Epidermal melanocyte (primary cell): ENCODE data around the gene ALDH18A1.
"Not testable (repeated sequence)": the region's sequence is repeated elsewhere in the genome, so short reads cannot be mapped to it uniquely, and the experiment has no call there.

Experiments
- DNase-seq: peaks from one replicate; pipeline ENCODE4 v3.0.0; 2011; ENCODE audit warnings: low spot score; ENCODE audit not compliant: insufficient read length

ALDH18A1 gene

DNA sequence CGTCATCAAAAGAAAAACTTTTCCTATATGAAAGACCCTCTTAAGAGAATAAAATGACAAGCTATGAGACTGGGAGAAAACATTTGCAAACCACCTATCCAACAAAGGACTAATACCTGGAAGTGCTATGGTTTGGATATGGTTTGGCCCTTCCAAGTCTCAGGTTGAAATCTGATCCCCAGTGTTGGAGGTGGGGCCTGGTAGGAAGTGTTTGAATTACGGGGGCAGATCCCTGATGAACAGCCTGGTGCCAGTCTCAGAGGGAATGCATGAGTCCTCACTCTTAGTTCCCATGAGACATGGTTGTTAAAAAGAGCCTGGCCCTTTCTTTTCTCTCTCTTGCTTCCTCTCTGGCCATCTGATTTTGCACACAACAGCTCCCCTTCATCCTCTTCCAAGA, 6.3 kb downstream of the ALDH18A1 start:
- DNase-seq = no peak

DNA sequence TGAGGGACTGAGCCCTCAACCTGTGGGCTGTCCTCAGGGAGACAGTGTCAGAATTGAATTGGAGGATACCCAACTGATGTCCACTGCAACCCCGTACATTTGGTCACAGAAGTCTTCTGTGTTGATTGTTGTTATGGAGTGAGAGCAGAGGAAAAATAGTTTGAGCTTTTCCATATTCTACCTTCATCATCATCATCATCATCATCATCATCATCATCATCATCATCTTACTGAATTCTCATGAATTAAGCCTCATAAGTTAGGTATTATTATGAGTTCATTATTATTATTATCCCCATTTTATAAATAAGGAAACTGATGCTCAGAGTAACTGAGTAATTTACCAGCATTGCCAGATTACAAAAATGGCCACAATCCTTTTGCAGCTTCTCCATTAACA, 8.4 kb downstream of the ALDH18A1 start:
- DNase-seq = no peak

DNA sequence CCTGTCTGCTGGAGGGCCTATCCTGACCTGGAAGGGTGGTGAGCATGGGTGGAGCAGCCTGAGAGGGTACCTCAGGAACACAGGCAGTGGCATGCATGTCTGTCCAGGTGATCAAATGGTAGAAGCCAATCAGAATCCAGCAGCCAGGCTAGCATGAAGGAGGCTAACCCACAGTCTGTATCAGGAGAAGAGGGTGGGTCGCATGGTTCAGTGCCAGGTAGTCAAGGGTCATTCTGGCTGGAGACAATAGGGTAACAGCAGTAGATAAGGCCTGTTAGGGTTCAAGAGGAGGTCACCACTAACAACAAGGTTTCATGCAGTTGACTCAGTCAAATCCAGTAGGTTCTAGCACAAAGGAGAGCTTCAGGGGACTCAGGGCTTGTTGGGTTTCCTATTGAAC, 10.4 kb downstream of the ALDH18A1 start:
- no peak for DNase-seq

DNA sequence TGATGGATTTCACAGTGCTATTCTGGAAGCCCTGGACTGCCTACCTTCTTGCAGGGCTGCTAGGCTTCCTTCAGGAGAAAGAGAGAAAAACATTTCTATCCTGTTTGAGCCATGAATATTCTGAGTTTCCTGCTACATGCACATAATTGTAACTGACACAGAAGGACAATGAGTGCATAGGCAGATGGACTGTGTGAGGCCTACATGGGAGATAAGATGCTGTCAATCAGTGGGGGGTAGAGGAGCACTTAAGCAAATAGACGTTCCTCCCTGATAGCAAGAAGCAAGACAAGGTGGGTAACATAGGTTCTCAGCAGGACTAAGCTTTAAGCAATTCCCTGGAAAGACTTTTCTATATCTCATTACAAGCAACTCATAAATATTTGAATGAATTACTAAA, 11.6 kb downstream of the ALDH18A1 start:
- no peak for DNase-seq

DNA sequence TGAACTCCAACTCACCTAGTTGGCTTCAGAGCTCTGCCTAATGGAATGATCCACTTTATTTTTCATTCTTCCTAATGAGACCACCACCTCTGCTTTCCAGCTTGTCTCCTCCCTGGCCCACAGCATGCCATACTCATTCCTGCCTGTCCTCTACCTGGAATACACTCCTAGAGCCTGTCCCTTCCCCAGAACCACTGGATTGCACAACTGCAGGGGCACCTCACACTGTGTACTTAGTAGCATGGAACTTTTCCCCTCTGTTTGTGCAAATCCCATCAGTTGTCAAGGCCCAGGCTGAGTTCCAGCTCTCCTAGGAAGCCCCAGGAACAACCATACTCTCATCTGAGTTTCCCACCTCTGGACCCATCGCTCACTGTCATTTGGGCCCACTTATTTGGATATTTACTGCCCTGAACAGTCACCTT, 15.6 kb downstream of the ALDH18A1 start:
- no peak for DNase-seq

DNA sequence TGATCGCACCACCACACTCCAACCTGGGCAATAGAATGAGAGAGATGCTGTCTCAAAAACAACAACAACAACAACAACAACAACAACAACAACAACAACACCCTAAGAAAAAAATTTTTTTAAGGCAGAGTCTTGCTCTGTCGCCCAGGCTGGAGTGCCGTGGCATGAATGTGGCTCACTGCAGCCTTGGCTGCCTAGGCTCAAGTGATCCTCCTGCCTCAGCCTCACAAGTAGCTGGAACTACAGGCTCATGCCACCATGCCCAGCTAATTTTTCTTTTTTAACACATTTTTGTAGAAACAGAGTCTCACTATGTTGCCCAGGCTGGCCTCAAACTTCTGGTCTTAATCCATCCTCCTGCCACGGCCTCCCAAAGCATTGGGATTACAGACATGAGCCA, 18.6 kb downstream of the ALDH18A1 start:
- no peak for DNase-seq

DNA sequence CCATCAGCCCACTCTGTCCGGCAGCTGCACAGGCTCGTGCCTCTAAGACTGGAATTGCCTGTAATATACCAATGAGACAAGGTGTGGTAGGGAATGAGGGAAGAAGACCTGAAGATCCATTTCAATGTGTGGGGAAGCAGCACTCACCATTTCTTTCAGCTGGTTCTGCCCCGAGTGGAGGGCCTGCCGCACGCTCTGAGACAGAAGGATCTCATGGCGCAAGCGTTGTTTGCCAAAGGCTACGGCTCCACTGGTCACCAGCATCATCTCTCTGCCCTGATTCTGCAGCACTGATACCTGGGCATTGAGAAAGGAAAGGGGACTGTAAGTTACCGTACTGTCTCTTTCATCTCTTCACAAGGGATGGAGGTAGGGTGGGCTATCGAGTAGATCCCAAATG, 19.4 kb downstream of the ALDH18A1 start:
- DNase-seq = no peak

DNA sequence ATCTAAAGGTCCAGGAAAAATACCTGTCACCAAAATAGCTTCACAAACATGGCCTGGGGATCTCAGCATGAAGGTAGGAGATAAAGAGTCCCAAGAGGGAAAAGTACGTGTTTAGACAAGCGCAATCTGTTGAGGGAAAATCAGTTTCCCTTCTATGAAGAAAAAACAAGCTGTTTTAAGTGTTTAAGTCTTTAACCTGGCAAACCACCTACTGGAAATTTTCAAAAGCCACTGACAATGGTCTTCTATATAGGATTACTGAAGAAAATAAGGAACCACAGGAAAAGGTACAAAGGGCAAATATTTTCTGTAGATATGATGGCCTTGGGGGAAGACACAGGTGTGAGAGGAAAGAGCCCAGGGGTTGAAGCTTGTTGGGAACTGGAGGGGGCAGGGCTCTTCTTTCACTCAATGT, 21.2 kb downstream of the ALDH18A1 start:
- no peak for DNase-seq

DNA sequence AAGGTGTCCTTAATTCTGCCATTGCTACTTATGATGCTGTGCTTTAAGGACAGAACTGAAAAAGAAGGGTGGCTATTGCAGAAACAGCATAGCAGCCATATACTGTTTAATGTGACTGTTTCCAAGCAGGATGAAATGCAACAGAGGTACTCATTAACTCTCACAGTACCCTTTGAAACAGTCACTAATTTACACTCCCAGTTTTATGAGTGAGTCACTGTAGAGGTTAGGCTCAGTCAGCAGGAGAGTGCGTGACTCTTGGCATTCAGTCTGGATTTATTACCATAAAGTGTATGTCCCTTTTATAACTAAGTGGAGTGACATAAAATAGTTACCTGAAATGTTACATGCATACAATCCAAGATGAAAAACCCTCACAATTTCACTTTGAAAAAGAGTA, 27.7 kb downstream of the ALDH18A1 start:
- DNase-seq = no peak

DNA sequence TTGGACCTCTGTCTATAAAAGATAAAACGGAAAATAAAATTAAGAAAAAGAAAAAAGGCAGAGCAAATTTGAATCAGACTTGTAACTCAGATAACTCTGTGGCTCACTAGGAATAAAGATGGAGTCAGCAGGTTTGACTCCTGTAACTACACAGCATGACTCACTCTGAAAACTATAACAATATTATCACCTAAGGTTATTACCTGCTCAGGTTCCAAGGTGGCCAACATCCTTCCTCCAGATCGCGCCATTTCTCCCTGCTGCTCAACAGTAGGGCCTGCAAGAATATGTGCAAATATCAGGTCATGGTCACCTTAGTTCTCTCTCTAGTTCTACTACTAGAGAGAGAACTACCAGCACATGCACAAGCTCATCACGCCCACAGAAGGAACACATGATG, 30.0 kb downstream of the ALDH18A1 start:
- no peak for DNase-seq

DNA sequence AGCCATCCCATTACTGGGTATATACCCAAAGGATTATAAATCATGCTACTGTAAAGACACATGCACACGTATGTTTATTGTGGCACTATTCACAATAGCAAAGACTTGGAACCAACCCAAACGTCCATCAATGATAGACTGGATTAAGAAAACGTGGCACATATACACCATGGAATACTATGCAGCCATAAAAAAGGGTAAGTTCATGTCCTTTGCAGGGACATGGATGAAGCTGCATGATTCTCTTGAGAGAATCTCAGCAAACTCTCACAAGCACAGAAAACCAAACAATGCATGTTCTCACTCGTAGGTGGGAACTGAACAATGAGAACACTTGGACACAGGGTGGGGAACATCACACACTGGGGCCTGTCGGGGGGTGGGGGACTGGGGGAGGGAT, 36.1 kb downstream of the ALDH18A1 start:
- DNase-seq = not testable (repeated sequence)

DNA sequence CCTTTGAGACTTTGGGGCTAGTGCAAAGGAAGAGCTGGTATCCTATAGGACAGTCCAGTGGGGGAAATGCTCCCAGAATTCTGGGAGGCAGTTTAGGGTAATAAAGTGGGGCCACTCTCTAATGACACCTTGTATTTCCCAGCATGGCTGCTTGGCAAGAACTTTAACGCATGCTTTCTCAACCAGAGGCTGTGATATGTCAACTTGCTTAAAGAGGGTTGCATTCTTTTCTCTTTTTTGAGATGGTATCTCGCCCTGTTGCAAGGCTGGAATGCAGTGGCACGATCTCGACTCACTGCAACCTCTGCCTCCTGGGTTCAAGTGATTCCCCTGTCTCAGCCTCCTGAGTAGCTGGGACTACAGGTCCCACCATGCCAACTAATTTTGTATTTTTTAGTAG, 38.4 kb downstream of the ALDH18A1 start:
- no peak for DNase-seq

DNA sequence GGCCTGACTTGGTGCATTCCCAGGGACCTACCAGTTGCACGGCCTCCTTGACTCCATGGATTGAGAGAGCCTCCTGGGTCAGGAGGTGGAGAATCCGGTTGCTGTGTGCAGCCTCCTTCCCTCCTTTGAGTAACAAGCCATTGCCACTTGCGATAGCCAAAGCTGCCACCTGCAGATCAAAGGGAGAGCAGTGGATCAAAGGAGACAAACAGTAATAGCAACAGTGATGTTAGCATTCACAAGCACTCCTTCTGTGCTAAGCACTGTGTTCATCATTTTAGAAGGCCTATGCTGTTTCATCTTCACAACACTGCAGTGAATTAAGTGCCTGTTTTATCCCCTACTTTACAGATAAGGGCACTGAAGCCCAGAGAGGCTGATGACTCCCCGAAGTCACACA, 40.1 kb downstream of the ALDH18A1 start:
- DNase-seq = no peak

DNA sequence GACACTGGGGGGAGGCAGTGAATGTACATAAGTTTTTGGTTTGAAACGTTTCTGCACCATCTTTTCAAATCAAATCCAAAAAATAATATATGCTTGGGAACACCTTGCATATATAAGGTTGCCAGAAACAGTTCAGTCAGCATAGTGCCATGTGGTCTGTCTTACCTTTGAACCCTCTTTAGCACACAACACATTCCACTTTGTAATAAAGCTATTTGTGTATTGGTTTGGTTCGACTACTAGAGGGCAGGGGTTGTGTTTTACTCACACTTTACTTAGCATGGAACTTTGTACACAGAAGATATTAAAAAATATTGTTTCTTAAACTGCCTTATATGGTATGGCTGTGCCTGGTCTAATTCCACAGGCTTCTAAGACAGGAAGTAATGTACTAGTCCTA, 43.2 kb downstream of the ALDH18A1 start:
- no peak for DNase-seq

DNA sequence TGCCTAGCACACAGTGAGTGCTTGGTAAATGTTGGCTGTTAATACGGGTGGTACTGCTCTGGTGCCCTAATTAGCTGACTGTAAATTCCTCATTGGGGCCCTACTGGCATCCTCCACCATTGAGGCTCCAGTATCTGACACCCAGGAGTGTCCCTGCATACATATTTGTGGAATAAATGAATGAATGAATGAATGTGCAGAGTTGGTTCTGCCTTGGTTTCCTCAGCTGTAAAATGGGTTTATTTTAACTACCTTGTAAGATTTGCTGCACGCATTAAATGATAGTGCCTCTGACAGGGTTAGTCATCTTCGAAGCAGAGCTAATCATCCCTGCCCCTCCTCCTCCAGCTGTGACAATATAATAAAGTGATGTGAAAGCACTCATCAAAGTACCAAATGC, 45.8 kb downstream of the ALDH18A1 start:
- DNase-seq = no peak

DNA sequence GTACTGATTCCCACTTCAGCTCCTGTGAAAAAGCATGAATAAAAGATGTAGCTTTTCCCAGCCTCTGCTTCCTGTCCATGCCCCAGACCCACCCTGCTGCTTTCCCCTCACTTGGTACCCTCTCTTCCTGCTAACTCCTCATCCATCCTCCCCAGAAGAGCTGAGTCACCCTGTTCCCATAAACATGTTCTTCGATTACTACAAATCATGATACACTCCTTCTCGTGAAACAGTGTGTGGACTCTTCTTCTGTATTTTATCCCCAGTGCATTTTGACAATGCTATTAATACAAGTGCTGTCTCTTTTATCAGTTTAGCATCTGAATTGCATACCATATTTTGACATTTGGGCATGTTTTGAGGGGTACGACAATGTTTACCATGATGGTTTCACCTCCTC, 49.6 kb downstream of the ALDH18A1 start:
- no peak for DNase-seq

DNA sequence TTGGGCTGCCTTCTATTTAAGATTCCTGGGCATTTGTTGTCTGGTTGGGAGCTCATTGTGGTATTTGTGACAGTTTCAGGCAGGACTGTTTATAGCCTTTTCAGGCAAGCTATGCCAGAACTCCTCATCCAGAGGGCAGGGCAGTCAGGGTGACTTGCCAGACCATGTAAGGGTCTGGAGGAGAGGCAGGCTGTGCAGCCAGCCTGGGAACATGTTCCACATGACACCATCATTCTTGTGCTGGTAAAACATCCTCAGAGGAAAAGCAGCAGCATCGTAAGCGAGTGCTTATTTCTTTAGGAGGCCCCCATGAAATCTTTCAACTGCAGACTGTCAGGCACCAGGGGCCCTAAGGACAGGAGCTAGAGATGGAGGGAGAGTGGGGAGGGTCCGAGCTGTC, 51.3 kb downstream of the ALDH18A1 start:
- DNase-seq = no peak

DNA sequence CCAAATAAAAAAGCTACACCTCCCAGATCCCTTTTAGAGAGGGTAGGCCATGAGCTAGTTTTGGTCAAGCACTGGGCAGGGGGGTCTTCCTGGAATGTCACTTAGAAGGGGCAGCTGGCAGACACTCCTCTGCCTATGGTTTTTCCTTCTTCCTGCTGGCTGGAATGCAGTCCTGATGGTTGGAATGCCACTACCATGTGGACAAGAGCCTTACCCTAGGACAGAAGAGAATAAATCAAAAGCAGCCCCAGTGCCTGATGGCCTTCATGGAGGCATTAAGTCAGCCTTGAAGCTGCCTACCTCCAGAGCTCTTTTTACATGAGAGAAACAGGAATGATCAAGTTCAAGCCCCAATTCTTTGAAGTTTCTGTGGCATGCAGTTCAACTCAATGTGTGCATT, 51.9 kb downstream of the ALDH18A1 start:
- DNase-seq = no peak

DNA sequence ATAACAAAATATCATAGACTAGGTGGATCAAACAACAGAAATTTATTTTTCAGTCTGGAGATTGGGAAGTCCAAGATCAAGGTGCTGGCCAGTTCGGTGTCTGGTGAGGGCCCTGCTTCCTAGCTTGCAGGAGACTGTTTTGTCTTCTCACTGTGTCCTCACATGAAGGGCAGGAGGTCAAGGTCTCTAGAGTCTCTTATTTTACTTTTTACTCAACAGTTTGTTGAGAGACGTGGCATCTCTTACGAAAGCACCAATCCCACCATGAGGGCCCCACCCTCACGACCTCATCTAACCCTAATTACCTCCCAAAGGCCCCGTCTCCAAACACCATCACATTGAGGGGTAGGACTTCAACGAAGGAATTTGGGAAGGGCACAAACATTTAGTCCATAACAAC, 54.1 kb downstream of the ALDH18A1 start:
- no peak for DNase-seq

DNA sequence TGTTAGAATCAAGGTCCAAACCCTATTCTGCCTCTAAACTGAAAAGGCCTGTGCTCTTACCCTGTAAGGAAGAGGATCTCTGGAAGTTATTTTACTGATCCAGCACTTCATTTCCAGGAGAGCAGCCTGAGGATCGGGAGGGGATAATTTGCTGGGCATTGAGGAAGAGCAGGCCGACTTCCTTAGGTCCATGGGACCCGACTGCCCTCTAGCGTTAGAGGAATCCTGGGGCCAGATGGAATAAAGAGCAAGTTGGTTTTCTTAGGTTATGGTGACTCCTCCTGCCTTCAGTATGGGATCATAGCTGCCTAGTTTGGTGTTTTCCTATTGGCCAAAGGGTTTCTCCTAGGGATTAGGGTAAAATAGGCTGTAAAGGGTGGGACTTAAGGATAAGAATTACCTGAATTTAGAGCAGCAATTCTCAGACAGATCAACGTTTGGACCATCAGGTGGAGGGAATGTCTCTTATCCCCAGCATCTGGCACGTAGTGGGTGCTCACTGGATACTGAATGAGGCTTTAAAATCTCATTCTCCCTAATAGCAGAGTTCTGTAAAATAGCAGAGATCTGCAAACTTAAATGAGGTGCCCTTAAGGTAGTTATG, 55.3 kb downstream of the ALDH18A1 start:
- peak; percentile 84 for DNase-seq

DNA sequence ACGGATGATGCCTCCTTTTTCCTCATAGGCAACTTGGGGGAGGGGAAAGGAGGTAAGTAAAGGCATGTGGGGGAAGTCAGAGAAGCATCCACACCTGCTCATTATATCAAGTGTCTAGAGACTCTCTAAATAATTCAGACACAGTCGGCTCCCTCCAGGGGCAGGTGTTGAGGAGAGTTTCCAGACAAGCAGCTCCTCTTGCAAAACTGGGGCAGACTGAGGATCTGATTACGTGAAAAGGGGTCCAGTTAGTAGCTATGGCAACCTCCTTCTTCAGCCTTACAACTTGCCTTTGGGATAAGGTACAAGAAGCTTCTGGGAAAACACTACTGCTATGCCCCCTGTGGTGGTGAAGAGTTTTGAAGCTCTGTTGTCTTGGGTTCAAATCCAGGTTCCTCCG, 56.4 kb downstream of the ALDH18A1 start:
- no peak for DNase-seq

DNA sequence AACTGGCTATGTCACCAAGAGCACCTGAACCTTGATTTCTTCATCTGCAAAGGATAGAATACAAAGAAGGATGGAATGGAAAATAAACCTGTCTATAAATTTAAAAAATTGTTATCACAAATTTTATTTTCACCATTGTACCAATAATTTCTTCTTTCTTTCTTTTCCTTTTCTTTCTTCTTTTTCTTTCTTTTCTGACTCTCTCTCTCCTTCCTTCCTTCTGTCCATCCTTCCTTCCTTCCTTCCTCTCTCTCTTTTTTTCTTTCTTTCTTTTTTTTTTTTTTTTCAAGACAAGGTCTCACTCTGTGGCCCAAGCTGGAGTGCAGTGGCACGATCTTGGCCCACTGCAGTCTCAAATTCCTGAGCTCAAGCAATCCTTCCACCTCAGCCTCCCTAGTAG, 58.7 kb downstream of the ALDH18A1 start:
- DNase-seq = no peak

DNA sequence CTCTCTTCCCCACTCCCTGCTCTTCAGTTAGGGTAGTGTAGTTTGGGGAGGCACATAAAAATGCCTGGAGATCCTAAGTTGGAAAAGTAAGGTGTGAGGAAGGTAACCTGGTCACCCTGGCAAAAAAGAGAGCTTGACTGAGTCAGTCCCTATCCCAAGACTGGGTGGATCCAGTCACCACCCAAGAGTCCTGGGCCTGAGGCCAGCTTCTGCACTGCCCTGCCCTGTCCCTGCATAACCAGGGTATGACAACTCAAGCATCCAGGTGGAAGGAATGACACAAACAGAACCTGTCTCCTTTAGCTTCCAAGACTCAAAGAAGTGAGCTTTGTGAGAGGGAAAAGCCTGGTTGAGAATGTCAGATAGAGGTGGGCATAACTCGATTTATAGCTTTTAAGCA, 68.5 kb downstream of the ALDH18A1 start:
- no peak for DNase-seq
